A673 (cell line): ENCODE measurements around the gene ADGRG2. TPM values are rescaled to one million over a fixed set of nuclear protein-coding genes. Genes with fewer than 3 reads are reported as not detected.

Experiments
- BruUV-seq: library from RNA; stranded (reverse); fragments of 400-500 nt; replicated peaks from 2 replicates; lab custom pipeline; 2021; lab: Mats Ljungman, UMichigan
- CTCF ChIA-PET: fragments of 300-600 bp; sonication (Branson Sonifier 250); formaldehyde crosslinking; loops from one replicate; lab custom pipeline; 2022; ENCODE audit warnings: antibody characterized with exemption; lab: Charles Lee
- POLR2A ChIA-PET: fragments of 300-600 bp; sonication (Branson Sonifier 250); formaldehyde crosslinking; loops from one replicate; lab custom pipeline; 2022; ENCODE audit warnings: antibody characterized with exemption; ENCODE audit not compliant: low non-redundant PET; lab: Charles Lee
- DNase-seq: peaks from one replicate; pipeline ENCODE4 v3.0.0-alpha.2; 2015; ENCODE audit warnings: low spot score
- H3K27ac ChIP-seq: fragments of 200-600 bp; sonication (generic); 2 replicates; pipeline ENCODE4 v1.5.1; 2016; ENCODE audit warnings: mixed run types, low read depth, mild to moderate bottlenecking, mixed read lengths, antibody characterized with exemption, low read length; ENCODE audit not compliant: poor library complexity, severe bottlenecking
- H3K27me3 ChIP-seq: fragments of 200-600 bp; sonication (generic); replicated peaks from 2 replicates; pipeline ENCODE4 v1.6.1; 2017; ENCODE audit warnings: mixed run types, low read depth, mild to moderate bottlenecking, mixed read lengths, antibody characterized with exemption, low read length; ENCODE audit not compliant: insufficient read depth, poor library complexity
- H3K36me3 ChIP-seq: fragments of 200-600 bp; sonication (generic); 2 replicates; pipeline ENCODE4 v1.6.1; 2016; ENCODE audit warnings: mixed run types, mild to moderate bottlenecking, mixed read lengths, antibody characterized with exemption, low read length; ENCODE audit not compliant: insufficient read depth, poor library complexity, severe bottlenecking
- H3K4me1 ChIP-seq: fragments of 200-600 bp; sonication (generic); 2 replicates; pipeline ENCODE4 v1.6.1; 2017; ENCODE audit warnings: mixed run types, mild to moderate bottlenecking, mixed read lengths, antibody characterized with exemption, low read length; ENCODE audit not compliant: insufficient read depth, poor library complexity, severe bottlenecking
- H3K4me3 ChIP-seq: fragments of 200-600 bp; sonication (generic); 2 replicates; pipeline ENCODE4 v1.5.1; 2016; ENCODE audit warnings: low read depth, mixed run types, mild to moderate bottlenecking, mixed read lengths, low read length; ENCODE audit not compliant: poor library complexity, severe bottlenecking
- H3K9me3 ChIP-seq: fragments of 200-600 bp; sonication (generic); 2 replicates; pipeline ENCODE4 v1.6.1; 2016; ENCODE audit warnings: mixed run types, low read depth, mild to moderate bottlenecking, mixed read lengths, antibody characterized with exemption, low read length; ENCODE audit not compliant: poor library complexity, severe bottlenecking
- CTCF ChIP-seq: fragments of 300-800, 200-600 bp; sonication (generic); conservative IDR thresholded peaks from 2 replicates; pipeline ENCODE4 v1.5.1; 2017; ENCODE audit warnings: low read depth, mild to moderate bottlenecking, antibody characterized with exemption, low read length, moderate library complexity, mixed read lengths
- EZH2 ChIP-seq: fragments of 200-600 bp; sonication (generic); IDR thresholded peaks from 2 replicates; pipeline ENCODE4 v1.6.1; 2017; ENCODE audit warnings: borderline replicate concordance, low read depth, mild to moderate bottlenecking, mixed read lengths, antibody characterized with exemption, low read length; ENCODE audit not compliant: poor library complexity, severe bottlenecking
- intact Hi-C: fragments of 100-400 bp; cut with micrococcal nuclease; formaldehyde crosslinking; loops from one replicate; pipeline ENCODE4 v1.10.0; 2022; ENCODE audit not compliant: unreplicated experiment
- total RNA-seq: library from RNA; stranded (reverse); gene quantifications from 2 replicates; pipeline ENCODE4 v1.2.3, GENCODE V29; 2021

The ADGRG2 gene
- total RNA-seq, 1 experiment from 2014 or later: 61.3 TPM

- Histone ChIP-seq H3K27ac (no peak overlapping the region), H3K4me3 (no peak overlapping the region), H3K36me3 (peaks cover 23% of the 10 kb centered on the region), H3K4me1 (no peaks in the 10 kb centered on the region), H3K9me3 (no peaks in the 10 kb centered on the region), H3K27me3 (no peaks in the 10 kb centered on the region)
- POLR2A ChIA-PET: no interaction called here
- BruUV-seq: no TSS peak
- intact Hi-C loops: no loop called here
- CTCF ChIA-PET: no interaction called here
- TF ChIP-seq CTCF (no peak), EZH2 (no peak)
- no peak for DNase-seq
Observed at GRCh38 chrX:19049110-19049509, 73.2 kb downstream of the ADGRG2 start.

- Histone ChIP-seq H3K9me3 (no peaks in the 10 kb centered on the region), H3K36me3 (peaks cover 16% of the 10 kb centered on the region), H3K27ac (peak overlapping the region; percentile 19), H3K4me1 (no peaks in the 10 kb centered on the region), H3K27me3 (no peaks in the 10 kb centered on the region), H3K4me3 (no peak overlapping the region)
- BruUV-seq: no TSS peak
- no peak for TF ChIP-seq EZH2
- TF ChIP-seq CTCF: no peak
- ChIA-PET CTCF (no interaction called here), POLR2A (no interaction called here)
- intact Hi-C loops: no loop called here
- peak; percentile 12 for DNase-seq
Observed at GRCh38 chrX:19046343-19047215, 75.7 kb downstream of the ADGRG2 start.

GRCh38 chrX:19040373-19040772 is 81.9 kb downstream of the ADGRG2 start:
- CTCF ChIA-PET: interaction anchor here (0.6 to 2.8 kb wide), 6 partner anchors 10 to 293 kb away, joined by 3 to 18 read pairs (median 6); partner anchors contain the start of gene ADGRG2
- H3K9me3 ChIP-seq: no peaks in the 10 kb centered on the region
- TF ChIP-seq EZH2 (no peak), CTCF (peak; percentile 62; the same call in 1 of the 2 replicates)
- peaks cover 19% of the 10 kb centered on the region for H3K4me1 ChIP-seq
- H3K4me3 ChIP-seq: no peak overlapping the region
- intact Hi-C loops: loop anchor here (2.0 to 5.0 kb wide), 2 partner anchors 136 to 292 kb away; no protein-coding TSS in a partner anchor
- DNase-seq: peak; percentile 23
- no TSS peak for BruUV-seq
- H3K27me3 ChIP-seq: no peaks in the 10 kb centered on the region
- POLR2A ChIA-PET: no interaction called here
- H3K36me3 ChIP-seq: peaks cover 19% of the 10 kb centered on the region
- no peak overlapping the region for H3K27ac ChIP-seq
